Mucosa of stomach (tissue), 1 donor: Measurements from ENCODE around the gene NCKAP5.

Experiments
- H3K27me3 ChIP-seq: one replicate; pipeline ENCODE4 v1.7.0; 2013; ENCODE audit warnings: mild to moderate bottlenecking, low read length; ENCODE audit not compliant: control insufficient read depth, insufficient read depth
- H3K36me3 ChIP-seq: one replicate; pipeline ENCODE4 v1.7.0; 2013; ENCODE audit warnings: low read length; ENCODE audit not compliant: control insufficient read depth, insufficient read depth
- H3K4me1 ChIP-seq: one replicate; pipeline ENCODE4 v1.7.0; 2013; ENCODE audit warnings: mild to moderate bottlenecking, low read length; ENCODE audit not compliant: control insufficient read depth, insufficient read depth
- H3K4me3 ChIP-seq: one replicate; pipeline ENCODE4 v1.7.0; 2013; ENCODE audit warnings: low read length
- H3K9ac ChIP-seq: one replicate; pipeline ENCODE4 v1.7.0; 2013; ENCODE audit warnings: mild to moderate bottlenecking, low read length, moderate library complexity
- H3K9me3 ChIP-seq: one replicate; pipeline ENCODE4 v1.7.0; 2013; ENCODE audit warnings: mild to moderate bottlenecking, low read length, moderate library complexity; ENCODE audit not compliant: control insufficient read depth
- donor health status: Pancreatic carcinoma.

The NCKAP5 gene

GRCh38 chr2:132955871-132956615, 612.2 kb downstream of the NCKAP5 start:
- no peaks in the 10 kb centered on the region for H3K4me1 ChIP-seq
- no peaks in the 10 kb centered on the region for H3K36me3 ChIP-seq
- H3K9me3 ChIP-seq = no peaks in the 10 kb centered on the region

GRCh38 chr2:132953771-132954170, 614.5 kb downstream of the NCKAP5 start:
- Histone ChIP-seq H3K9me3 (no peaks in the 10 kb centered on the region), H3K9ac (no peak overlapping the region), H3K27me3 (no peaks in the 10 kb centered on the region), H3K4me1 (no peaks in the 10 kb centered on the region), H3K4me3 (no peak overlapping the region), H3K36me3 (no peaks in the 10 kb centered on the region)

More at GRCh38 chr2:132955871-132956615, 612.2 kb downstream of the NCKAP5 start:
- Histone ChIP-seq H3K9ac (no peak overlapping the region), H3K27me3 (no peaks in the 10 kb centered on the region), H3K4me3 (no peak overlapping the region)

- no peaks in the 10 kb centered on the region for H3K27me3 ChIP-seq
- no peaks in the 10 kb centered on the region for H3K9me3 ChIP-seq
- H3K4me1 ChIP-seq = no peaks in the 10 kb centered on the region
- no peak overlapping the region for H3K4me3 ChIP-seq
- no peak overlapping the region for H3K9ac ChIP-seq
- H3K36me3 ChIP-seq = no peaks in the 10 kb centered on the region
These were observed 617.1 kb downstream of the NCKAP5 start for GRCh38 chr2:132951008-132951714.

- no peaks in the 10 kb centered on the region for H3K27me3 ChIP-seq
- no peak overlapping the region for H3K9ac ChIP-seq
These were observed 619.2 kb downstream of the NCKAP5 start for GRCh38 chr2:132949108-132949507.

GRCh38 chr2:132948211-132948610, 620.1 kb downstream of the NCKAP5 start:
- no peaks in the 10 kb centered on the region for H3K4me1 ChIP-seq
- H3K4me3 ChIP-seq = no peak overlapping the region
- H3K9me3 ChIP-seq = no peaks in the 10 kb centered on the region
- no peaks in the 10 kb centered on the region for H3K36me3 ChIP-seq
- no peak overlapping the region for H3K9ac ChIP-seq
- H3K27me3 ChIP-seq = no peaks in the 10 kb centered on the region

More at GRCh38 chr2:132949108-132949507, 619.2 kb downstream of the NCKAP5 start:
- H3K36me3 ChIP-seq = no peaks in the 10 kb centered on the region
- H3K4me1 ChIP-seq = no peaks in the 10 kb centered on the region
- H3K4me3 ChIP-seq = no peak overlapping the region
- H3K9me3 ChIP-seq = no peaks in the 10 kb centered on the region

- Histone ChIP-seq H3K27me3 (no peaks in the 10 kb centered on the region), H3K4me3 (no peak overlapping the region), H3K36me3 (no peaks in the 10 kb centered on the region), H3K9me3 (no peaks in the 10 kb centered on the region), H3K9ac (no peak overlapping the region), H3K4me1 (no peaks in the 10 kb centered on the region)
These were observed 624.4 kb downstream of the NCKAP5 start for GRCh38 chr2:132943829-132944228.

- H3K36me3 ChIP-seq = no peaks in the 10 kb centered on the region
- no peak overlapping the region for H3K9ac ChIP-seq
- H3K4me1 ChIP-seq = no peaks in the 10 kb centered on the region
- no peaks in the 10 kb centered on the region for H3K27me3 ChIP-seq
- H3K9me3 ChIP-seq = no peaks in the 10 kb centered on the region
- H3K4me3 ChIP-seq = no peak overlapping the region
These were observed 626.8 kb downstream of the NCKAP5 start for GRCh38 chr2:132941296-132942020.

- no peak overlapping the region for H3K4me3 ChIP-seq
- H3K27me3 ChIP-seq = no peaks in the 10 kb centered on the region
- H3K4me1 ChIP-seq = no peaks in the 10 kb centered on the region
- H3K36me3 ChIP-seq = no peaks in the 10 kb centered on the region
- no peaks in the 10 kb centered on the region for H3K9me3 ChIP-seq
- no peak overlapping the region for H3K9ac ChIP-seq
These were observed 630.6 kb downstream of the NCKAP5 start for GRCh38 chr2:132937629-132938028.

GRCh38 chr2:132936791-132937190, 631.5 kb downstream of the NCKAP5 start:
- Histone ChIP-seq H3K4me1 (no peaks in the 10 kb centered on the region), H3K4me3 (no peak overlapping the region), H3K27me3 (no peaks in the 10 kb centered on the region), H3K9ac (no peak overlapping the region), H3K9me3 (no peaks in the 10 kb centered on the region), H3K36me3 (no peaks in the 10 kb centered on the region)

- Histone ChIP-seq H3K36me3 (no peaks in the 10 kb centered on the region), H3K27me3 (no peaks in the 10 kb centered on the region), H3K9me3 (no peaks in the 10 kb centered on the region), H3K9ac (no peak overlapping the region), H3K4me3 (no peak overlapping the region), H3K4me1 (no peaks in the 10 kb centered on the region)
These were observed 632.0 kb downstream of the NCKAP5 start for GRCh38 chr2:132936261-132936660.

- H3K9me3 ChIP-seq = no peaks in the 10 kb centered on the region
- H3K27me3 ChIP-seq = no peaks in the 10 kb centered on the region
- no peak overlapping the region for H3K4me3 ChIP-seq
- H3K36me3 ChIP-seq = no peaks in the 10 kb centered on the region
- no peaks in the 10 kb centered on the region for H3K4me1 ChIP-seq
- H3K9ac ChIP-seq = no peak overlapping the region
These were observed 638.5 kb downstream of the NCKAP5 start for GRCh38 chr2:132929786-132930185.

GRCh38 chr2:132923787-132924186, 644.5 kb downstream of the NCKAP5 start:
- Histone ChIP-seq H3K9me3 (no peaks in the 10 kb centered on the region), H3K9ac (no peak overlapping the region), H3K4me1 (no peaks in the 10 kb centered on the region), H3K36me3 (no peaks in the 10 kb centered on the region), H3K27me3 (no peaks in the 10 kb centered on the region), H3K4me3 (no peak overlapping the region)
